Caco-2 (cell line): Measurements from ENCODE around the gene SH2D3C. TPM values are rescaled to one million over a fixed set of nuclear protein-coding genes. Genes with fewer than 3 reads are reported as not detected.

Experiments
- BruUV-seq: library from RNA; stranded (reverse); fragments of 400-500 nt; replicated peaks from 2 replicates; lab custom pipeline; 2021; lab: Mats Ljungman, UMichigan
- CTCF ChIA-PET: fragments of 300-600 bp; sonication (Branson Sonifier 250); formaldehyde crosslinking; loops from one replicate; lab custom pipeline; 2022; ENCODE audit warnings: antibody characterized with exemption; lab: Charles Lee
- POLR2A ChIA-PET: fragments of 300-600 bp; sonication (Branson Sonifier 250); formaldehyde crosslinking; loops from one replicate; lab custom pipeline; 2022; ENCODE audit warnings: antibody characterized with exemption; lab: Charles Lee
- DNase-seq, 2 experiments: peaks; one replicate each; pipeline versions ENCODE4 v3.0.0 to v3.0.0-alpha.2; 2020 to 2022
- H3K27me3 ChIP-seq: replicated peaks from 2 replicates; pipeline ENCODE4 v1.6.0; 2011; ENCODE audit warnings: low read length; ENCODE audit not compliant: control insufficient read depth, insufficient read depth
- H3K36me3 ChIP-seq: 2 replicates; pipeline ENCODE4 v1.5.1; 2011; ENCODE audit warnings: low read length; ENCODE audit not compliant: control insufficient read depth, insufficient read depth
- H3K4me1 ChIP-seq: fragments of 250-450 bp; sonication (Bioruptor Pico); 2 replicates; pipeline ENCODE4 v1.5.1; 2020; ENCODE audit warnings: mild to moderate bottlenecking
- H3K4me3 ChIP-seq: 2 replicates; pipeline ENCODE4 v1.5.1; 2011; ENCODE audit warnings: low read depth, mild to moderate bottlenecking, control low read depth, low read length
- H3K9me3 ChIP-seq: fragments of 250-450 bp; sonication (Bioruptor Pico); 2 replicates; pipeline ENCODE4 v1.5.1; 2020; ENCODE audit warnings: mild to moderate bottlenecking, moderate library complexity
- H3K27ac Mint-ChIP-seq: one replicate; pipeline ENCODE4 v1.8.0; 2022; ENCODE audit warnings: mixed read lengths; ENCODE audit not compliant: unreplicated experiment
- H3K27me3 Mint-ChIP-seq: one replicate; pipeline ENCODE4 v1.8.0; 2022; ENCODE audit warnings: mixed read lengths; ENCODE audit not compliant: insufficient read depth, unreplicated experiment
- H3K36me3 Mint-ChIP-seq: one replicate; pipeline ENCODE4 v1.8.0; 2022; ENCODE audit warnings: mild to moderate bottlenecking, mixed read lengths; ENCODE audit not compliant: insufficient read depth, unreplicated experiment
- H3K4me1 Mint-ChIP-seq: one replicate; pipeline ENCODE4 v1.8.0; 2022; ENCODE audit warnings: low read depth, mixed read lengths; ENCODE audit not compliant: unreplicated experiment
- H3K4me3 Mint-ChIP-seq: one replicate; pipeline ENCODE4 v1.8.0; 2022; ENCODE audit warnings: mild to moderate bottlenecking, moderate library complexity, mixed read lengths; ENCODE audit not compliant: unreplicated experiment
- H3K9me3 Mint-ChIP-seq: one replicate; pipeline ENCODE4 v1.8.0; 2022; ENCODE audit warnings: mixed read lengths; ENCODE audit not compliant: unreplicated experiment
- CTCF ChIP-seq, 2 experiments: fragments of 200-600 bp in 1 of 2; IDR thresholded peaks; 1 replicate in 1 of 2; 2 replicates in 1 of 2; pipeline versions ENCODE4 v1.5.1 to v1.8.0; 2011 to 2022; ENCODE audit warnings: antibody characterized with exemption in 1 of 2, control low read depth in 1 of 2, inconsistent platforms in 1 of 2, low read depth in 1 of 2, low read length in 1 of 2, mild to moderate bottlenecking in 1 of 2, moderate library complexity in 1 of 2; ENCODE audit not compliant: insufficient read depth in 1 of 2, severe bottlenecking in 1 of 2, unreplicated experiment in 1 of 2
- intact Hi-C: fragments of 100-400 bp; cut with micrococcal nuclease; formaldehyde crosslinking; loops from one replicate; pipeline ENCODE4 v1.10.0; 2022; ENCODE audit not compliant: unreplicated experiment
- total RNA-seq: library from RNA; stranded (reverse); gene quantifications from 2 replicates; pipeline ENCODE4 v1.2.3, GENCODE V29; 2022

SH2D3C gene
- total RNA-seq, 1 experiment from 2014 or later: 0.34 TPM

- no peaks in the 10 kb centered on the region for H3K4me1 ChIP-seq
- no peak overlapping the region for H3K4me3 ChIP-seq
- no peaks in the 10 kb centered on the region for H3K36me3 ChIP-seq
- Mint-ChIP-seq H3K4me3 (no peak overlapping the region), H3K27me3 (peaks cover 4% of the 10 kb centered on the region), H3K36me3 (no peaks in the 10 kb centered on the region), H3K27ac (no peak overlapping the region), H3K9me3 (no peaks in the 10 kb centered on the region), H3K4me1 (no peaks in the 10 kb centered on the region)
- no peak for TF ChIP-seq CTCF (IDR thresholded peaks at IDR 0.05; ENCODE audit: insufficient read depth in 1 of 2, low read depth in 1 of 2, low read length in 1 of 2, severe bottlenecking in 1 of 2, unreplicated experiment in 1 of 2)
- ChIA-PET POLR2A (no interaction called here), CTCF (interaction anchor here (0.8 kb wide), 1 partner anchor 106 kb away, joined by 3 read pairs; no protein-coding TSS in a partner anchor)
- H3K27me3 ChIP-seq: no peaks in the 10 kb centered on the region
- intact Hi-C loops: no loop called here
- H3K9me3 ChIP-seq: no peaks in the 10 kb centered on the region
- DNase-seq: no peak
- BruUV-seq: no TSS peak
These were observed 55.5 kb downstream of the SH2D3C start for GRCh38 chr9:127723013-127723412.

GRCh38 chr9:127722055-127722745 is 56.3 kb downstream of the SH2D3C start:
- H3K4me1 Mint-ChIP-seq: no peaks in the 10 kb centered on the region
- H3K27ac Mint-ChIP-seq: no peak overlapping the region
- H3K36me3 Mint-ChIP-seq: no peaks in the 10 kb centered on the region
- no peak for DNase-seq
- ChIA-PET CTCF (interaction anchor here (0.8 to 1.3 kb wide), 2 partner anchors 12 to 22 kb away, joined by 3 read pairs; no protein-coding TSS in a partner anchor), POLR2A (no interaction called here)
- H3K9me3 Mint-ChIP-seq: no peaks in the 10 kb centered on the region
- Histone ChIP-seq H3K4me3 (no peak overlapping the region), H3K9me3 (no peaks in the 10 kb centered on the region), H3K4me1 (no peaks in the 10 kb centered on the region), H3K27me3 (no peaks in the 10 kb centered on the region), H3K36me3 (no peaks in the 10 kb centered on the region)
- no peak for TF ChIP-seq CTCF (IDR thresholded peaks at IDR 0.05; ENCODE audit: insufficient read depth in 1 of 2, low read depth in 1 of 2, low read length in 1 of 2, severe bottlenecking in 1 of 2, unreplicated experiment in 1 of 2)
- intact Hi-C loops: no loop called here
- no TSS peak for BruUV-seq
- no peak overlapping the region for H3K4me3 Mint-ChIP-seq
- H3K27me3 Mint-ChIP-seq: peaks cover 4% of the 10 kb centered on the region

- Mint-ChIP-seq H3K36me3 (no peaks in the 10 kb centered on the region), H3K4me1 (no peaks in the 10 kb centered on the region), H3K9me3 (no peaks in the 10 kb centered on the region), H3K27ac (no peak overlapping the region), H3K27me3 (peaks cover 4% of the 10 kb centered on the region), H3K4me3 (no peak overlapping the region)
- ChIA-PET POLR2A (no interaction called here), CTCF (interaction anchor here (0.6 to 1.3 kb wide), 3 partner anchors 13 to 151 kb away, joined by 3 read pairs; no protein-coding TSS in a partner anchor)
- no peaks in the 10 kb centered on the region for H3K27me3 ChIP-seq
- intact Hi-C loops: no loop called here
- no TSS peak for BruUV-seq
- no peak for TF ChIP-seq CTCF (IDR thresholded peaks at IDR 0.05; ENCODE audit: insufficient read depth in 1 of 2, low read depth in 1 of 2, low read length in 1 of 2, severe bottlenecking in 1 of 2, unreplicated experiment in 1 of 2)
- no peak for DNase-seq
- H3K36me3 ChIP-seq: no peaks in the 10 kb centered on the region
- no peaks in the 10 kb centered on the region for H3K4me1 ChIP-seq
- H3K9me3 ChIP-seq: no peaks in the 10 kb centered on the region
- no peak overlapping the region for H3K4me3 ChIP-seq
These were observed 57.1 kb downstream of the SH2D3C start for GRCh38 chr9:127721391-127721821.
